HCT116 (cell line): ENCODE data around the gene FMN1. TPM values are rescaled to one million over a fixed set of nuclear protein-coding genes. Genes with fewer than 3 reads are reported as not detected.

Experiments
- ATAC-seq: fragments of 200-7000 bp; cut with Tn5 transposase; 2 replicates; pipeline ENCODE4 v1.9.1; 2020; ENCODE audit warnings: mild to moderate bottlenecking, moderate library complexity
- BruUV-seq: library from RNA; stranded (reverse); fragments of 400-500 nt; replicated peaks from 2 replicates; lab custom pipeline; 2021; lab: Mats Ljungman, UMichigan
- CTCF ChIA-PET: fragments of 300-600 bp; sonication (Branson Sonifier 250); formaldehyde crosslinking; loops from one replicate; lab custom pipeline; 2021; ENCODE audit warnings: antibody characterized with exemption; lab: Charles Lee
- POLR2A ChIA-PET: fragments of 300-600, 350-600 bp; sonication (Branson Sonifier 250); formaldehyde crosslinking; loops from one replicate; lab custom pipeline; 2021; ENCODE audit warnings: antibody characterized with exemption; lab: Charles Lee
- RAD21 ChIA-PET, 2 experiments: fragments of 300-600 bp; sonication (Branson Sonifier 250); formaldehyde crosslinking; loops; one replicate each; lab custom pipeline; 2023; ENCODE audit warnings: low total read pairs in 2 of 2; ENCODE audit not compliant: uncharacterized antibody in 2 of 2, unreplicated experiment in 2 of 2, low non-redundant PET in 1 of 2; lab: Charles Lee
- DNase-seq: peaks from one replicate; pipeline ENCODE4 v3.0.0-alpha.2; 2010; ENCODE audit warnings: low read depth, low spot score
- H2AFZ ChIP-seq: fragments of 200-600 bp; shearing (Covaris generic), sonication (generic); 2 replicates; pipeline ENCODE4 v1.6.1; 2017; ENCODE audit warnings: low read depth, mixed run types, mixed read lengths, antibody characterized with exemption, low read length; ENCODE audit not compliant: poor library complexity, severe bottlenecking
- H3K27ac ChIP-seq: 2 replicates; pipeline ENCODE4 v1.5.1; 2012; ENCODE audit warnings: low read depth, low read length
- H3K27me3 ChIP-seq: fragments of 200-600 bp; sonication (generic); 2 replicates; pipeline ENCODE4 v1.6.1; 2016; ENCODE audit warnings: mixed run types, low read length, mixed read lengths; ENCODE audit not compliant: insufficient read depth
- H3K36me3 ChIP-seq, 2 experiments: fragments of 200-500 bp in 1 of 2; fragments of 200-600 bp in 1 of 2; sonication (Bioruptor generic) in 1 of 2; sonication (generic) in 1 of 2; 2 replicates each; pipeline versions ENCODE4 v1.5.1 to v1.6.1; 2014 to 2016; ENCODE audit warnings: low read length in 2 of 2, inconsistent platforms in 1 of 2, mixed read lengths in 1 of 2, mixed run types in 1 of 2; ENCODE audit not compliant: insufficient read depth in 2 of 2, control insufficient read depth in 1 of 2
- H3K4me1 ChIP-seq, 2 experiments: fragments of 200-600 bp in 1 of 2; sonication (generic) in 1 of 2; 2 replicates each; pipeline versions ENCODE4 v1.5.1 to v1.6.1; 2012 to 2017; ENCODE audit warnings: low read length in 2 of 2, inconsistent platforms in 1 of 2, mild to moderate bottlenecking in 1 of 2, mixed read lengths in 1 of 2, mixed run types in 1 of 2, moderate library complexity in 1 of 2; ENCODE audit not compliant: insufficient read depth in 2 of 2, control insufficient read depth in 1 of 2
- H3K4me2 ChIP-seq: fragments of 200-600 bp; sonication (generic); 2 replicates; pipeline ENCODE4 v1.6.1; 2017; ENCODE audit warnings: mixed run types, low read length, mixed read lengths
- H3K4me3 ChIP-seq, 2 experiments: fragments of 200-600 bp in 1 of 2; sonication (generic) in 1 of 2; replicated peaks in 1 of 2; 2 replicates each; pipeline ENCODE4 v1.5.1; 2011 to 2016; ENCODE audit warnings: low read length in 2 of 2, control low read depth in 1 of 2, low read depth in 1 of 2, mild to moderate bottlenecking in 1 of 2, mixed read lengths in 1 of 2, mixed run types in 1 of 2
- H3K79me2 ChIP-seq: fragments of 200-600 bp; sonication (generic); 2 replicates; pipeline ENCODE4 v1.6.1; 2017; ENCODE audit warnings: mild to moderate bottlenecking, mixed run types, low read length, moderate library complexity, mixed read lengths; ENCODE audit not compliant: insufficient read depth
- H3K9ac ChIP-seq: fragments of 200-600 bp; sonication (generic); 2 replicates; pipeline ENCODE4 v1.6.1; 2016; ENCODE audit warnings: low read length, mixed read lengths
- H3K9me2 ChIP-seq: fragments of 200-600 bp; sonication (generic), shearing (Covaris generic); 2 replicates; pipeline ENCODE4 v1.6.1; 2017; ENCODE audit warnings: mixed run types, mild to moderate bottlenecking, moderate library complexity; ENCODE audit not compliant: insufficient read depth
- H3K9me3 ChIP-seq, 2 experiments: fragments of 200-500 bp in 1 of 2; fragments of 200-600 bp in 1 of 2; sonication (Bioruptor generic) in 1 of 2; sonication (generic) in 1 of 2; 2 replicates each; pipeline ENCODE4 v1.6.1; 2014 to 2017; ENCODE audit warnings: low read length in 2 of 2, mixed read lengths in 2 of 2, inconsistent platforms in 1 of 2, low read depth in 1 of 2, mild to moderate bottlenecking in 1 of 2, mixed run types in 1 of 2, moderate library complexity in 1 of 2; ENCODE audit not compliant: control insufficient read depth in 1 of 2, insufficient read depth in 1 of 2
- H4K20me1 ChIP-seq: fragments of 200-600 bp; sonication (generic), shearing (Covaris generic); 2 replicates; pipeline ENCODE4 v1.6.1; 2017; ENCODE audit warnings: mixed run types, mild to moderate bottlenecking, moderate library complexity; ENCODE audit not compliant: insufficient read depth
- CBX3 ChIP-seq: IDR thresholded peaks from 2 replicates; pipeline ENCODE4 v1.6.1; 2012; ENCODE audit warnings: low read depth
- EZH2 ChIP-seq: fragments of 200-600 bp; sonication (generic); IDR thresholded peaks from 2 replicates; pipeline ENCODE4 v1.6.1; 2017; ENCODE audit warnings: antibody characterized with exemption, mixed run types
- EZH2phosphoT487 ChIP-seq: fragments of 200-600 bp; IDR thresholded peaks from 2 replicates; pipeline ENCODE4 v1.6.1; 2018; ENCODE audit warnings: antibody characterized with exemption, borderline replicate concordance
- POLR2A ChIP-seq: IDR thresholded peaks from 2 replicates; pipeline ENCODE4 v1.7.0; 2011; ENCODE audit warnings: borderline replicate concordance; ENCODE audit not compliant: insufficient read depth, insufficient read length; ENCODE audit errors: extremely low read depth
- RAD21 ChIP-seq: IDR thresholded peaks from 2 replicates; pipeline ENCODE4 v1.6.1; 2012; ENCODE audit warnings: low read depth, mild to moderate bottlenecking
- SP1 ChIP-seq: IDR thresholded peaks from 2 replicates; pipeline ENCODE4 v1.6.1; 2012; ENCODE audit warnings: low read depth
- SRF ChIP-seq: IDR thresholded peaks from 2 replicates; pipeline ENCODE4 v1.6.1; 2012; ENCODE audit warnings: low read depth
- YY1 ChIP-seq: IDR thresholded peaks from 2 replicates; pipeline ENCODE4 v1.6.1; 2011; ENCODE audit warnings: low read length, low read depth, moderate library complexity, mild to moderate bottlenecking; ENCODE audit not compliant: insufficient replicate concordance; ENCODE audit errors: extremely low read depth
- ZFX ChIP-seq: fragments of 450-650 bp; IDR thresholded peaks from 2 replicates; pipeline ENCODE4 v1.6.1; 2017
- intact Hi-C: fragments of 100-400 bp; cut with micrococcal nuclease; formaldehyde crosslinking; loops from 2 replicates; pipeline ENCODE4 v1.10.0; 2022
- total RNA-seq: library from RNA; stranded (reverse); gene quantifications from one replicate; pipeline ENCODE4 v1.2.1, GENCODE V29; 2021; ENCODE audit not compliant: unreplicated experiment
- TF ChIP-seq, protein P1 (sequence below), 3 experiments: fragments of 200-600 bp in 1 of 3; sonication (generic) in 1 of 3; IDR thresholded peaks in 2 of 3; conservative IDR thresholded peaks in 1 of 3; 2 replicates each; pipeline ENCODE4 v1.5.1; 2012 to 2017; ENCODE audit warnings: low read depth in 2 of 3, low read length in 2 of 3, antibody characterized with exemption in 1 of 3, borderline replicate concordance in 1 of 3, control low read depth in 1 of 3, mild to moderate bottlenecking in 1 of 3, mixed read lengths in 1 of 3, mixed run types in 1 of 3, moderate library complexity in 1 of 3; ENCODE audit not compliant: insufficient read depth in 1 of 3
- TF ChIP-seq, protein P2 (sequence below): IDR thresholded peaks from 2 replicates; pipeline ENCODE4 v1.6.1; 2012
- TF ChIP-seq, protein P3 (sequence below): IDR thresholded peaks from 2 replicates; pipeline ENCODE4 v1.6.1; 2012; ENCODE audit warnings: low read depth

Gene FMN1
- total RNA-seq, 1 experiment from 2014 or later, result 0.39 TPM

DNA sequence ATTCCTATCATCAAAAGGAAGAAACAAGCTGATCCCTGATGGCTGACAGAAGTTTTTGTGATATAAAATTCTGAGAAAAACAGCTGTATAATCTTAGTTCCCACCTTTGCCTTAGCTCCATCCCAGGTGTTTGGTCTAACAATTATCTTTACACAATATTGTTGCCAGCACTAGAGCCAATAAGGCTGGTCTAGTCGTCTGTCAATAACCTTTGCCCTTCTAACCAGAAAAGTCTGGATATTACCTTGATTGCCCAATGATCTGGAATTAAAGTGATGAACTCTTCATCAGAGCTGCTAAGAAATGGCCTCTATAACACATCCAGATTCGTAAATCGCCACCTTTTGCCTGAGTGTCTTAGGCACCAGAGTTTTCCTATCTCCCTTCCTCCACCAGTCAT, 98.4 kb downstream of the FMN1 start:
- no TSS peak for BruUV-seq
- Histone ChIP-seq H3K36me3 (no peaks in the 10 kb centered on the region), H3K27me3 (no peaks in the 10 kb centered on the region)
- POLR2A ChIA-PET, result no interaction called here
- RAD21 ChIA-PET, result no interaction called here
- TF ChIP-seq EZH2phosphoT487 (no peak), YY1 (no peak), POLR2A (no peak), SRF (no peak), SP1 (no peak), EZH2 (no peak), CBX3 (no peak), ZFX (no peak), RAD21 (no peak)
- TF ChIP-seq, protein P1, sequence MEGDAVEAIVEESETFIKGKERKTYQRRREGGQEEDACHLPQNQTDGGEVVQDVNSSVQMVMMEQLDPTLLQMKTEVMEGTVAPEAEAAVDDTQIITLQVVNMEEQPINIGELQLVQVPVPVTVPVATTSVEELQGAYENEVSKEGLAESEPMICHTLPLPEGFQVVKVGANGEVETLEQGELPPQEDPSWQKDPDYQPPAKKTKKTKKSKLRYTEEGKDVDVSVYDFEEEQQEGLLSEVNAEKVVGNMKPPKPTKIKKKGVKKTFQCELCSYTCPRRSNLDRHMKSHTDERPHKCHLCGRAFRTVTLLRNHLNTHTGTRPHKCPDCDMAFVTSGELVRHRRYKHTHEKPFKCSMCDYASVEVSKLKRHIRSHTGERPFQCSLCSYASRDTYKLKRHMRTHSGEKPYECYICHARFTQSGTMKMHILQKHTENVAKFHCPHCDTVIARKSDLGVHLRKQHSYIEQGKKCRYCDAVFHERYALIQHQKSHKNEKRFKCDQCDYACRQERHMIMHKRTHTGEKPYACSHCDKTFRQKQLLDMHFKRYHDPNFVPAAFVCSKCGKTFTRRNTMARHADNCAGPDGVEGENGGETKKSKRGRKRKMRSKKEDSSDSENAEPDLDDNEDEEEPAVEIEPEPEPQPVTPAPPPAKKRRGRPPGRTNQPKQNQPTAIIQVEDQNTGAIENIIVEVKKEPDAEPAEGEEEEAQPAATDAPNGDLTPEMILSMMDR (IDR thresholded peaks at IDR 0.05 in 2 of 3, conservative IDR thresholded peaks at IDR 0.05 in 1 of 3; ENCODE audit: borderline replicate concordance in 1 of 3, insufficient read depth in 1 of 3, low read depth in 2 of 3, low read length in 2 of 3), result no peak
- TF ChIP-seq, protein P2, sequence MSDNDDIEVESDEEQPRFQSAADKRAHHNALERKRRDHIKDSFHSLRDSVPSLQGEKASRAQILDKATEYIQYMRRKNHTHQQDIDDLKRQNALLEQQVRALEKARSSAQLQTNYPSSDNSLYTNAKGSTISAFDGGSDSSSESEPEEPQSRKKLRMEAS, result no peak
- TF ChIP-seq, protein P3, sequence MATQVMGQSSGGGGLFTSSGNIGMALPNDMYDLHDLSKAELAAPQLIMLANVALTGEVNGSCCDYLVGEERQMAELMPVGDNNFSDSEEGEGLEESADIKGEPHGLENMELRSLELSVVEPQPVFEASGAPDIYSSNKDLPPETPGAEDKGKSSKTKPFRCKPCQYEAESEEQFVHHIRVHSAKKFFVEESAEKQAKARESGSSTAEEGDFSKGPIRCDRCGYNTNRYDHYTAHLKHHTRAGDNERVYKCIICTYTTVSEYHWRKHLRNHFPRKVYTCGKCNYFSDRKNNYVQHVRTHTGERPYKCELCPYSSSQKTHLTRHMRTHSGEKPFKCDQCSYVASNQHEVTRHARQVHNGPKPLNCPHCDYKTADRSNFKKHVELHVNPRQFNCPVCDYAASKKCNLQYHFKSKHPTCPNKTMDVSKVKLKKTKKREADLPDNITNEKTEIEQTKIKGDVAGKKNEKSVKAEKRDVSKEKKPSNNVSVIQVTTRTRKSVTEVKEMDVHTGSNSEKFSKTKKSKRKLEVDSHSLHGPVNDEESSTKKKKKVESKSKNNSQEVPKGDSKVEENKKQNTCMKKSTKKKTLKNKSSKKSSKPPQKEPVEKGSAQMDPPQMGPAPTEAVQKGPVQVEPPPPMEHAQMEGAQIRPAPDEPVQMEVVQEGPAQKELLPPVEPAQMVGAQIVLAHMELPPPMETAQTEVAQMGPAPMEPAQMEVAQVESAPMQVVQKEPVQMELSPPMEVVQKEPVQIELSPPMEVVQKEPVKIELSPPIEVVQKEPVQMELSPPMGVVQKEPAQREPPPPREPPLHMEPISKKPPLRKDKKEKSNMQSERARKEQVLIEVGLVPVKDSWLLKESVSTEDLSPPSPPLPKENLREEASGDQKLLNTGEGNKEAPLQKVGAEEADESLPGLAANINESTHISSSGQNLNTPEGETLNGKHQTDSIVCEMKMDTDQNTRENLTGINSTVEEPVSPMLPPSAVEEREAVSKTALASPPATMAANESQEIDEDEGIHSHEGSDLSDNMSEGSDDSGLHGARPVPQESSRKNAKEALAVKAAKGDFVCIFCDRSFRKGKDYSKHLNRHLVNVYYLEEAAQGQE, result no peak
- TF ChIP-seq, all 23 proteins: peak for 0
- no peaks in the 10 kb centered on the region for H3K79me2 ChIP-seq
- CTCF ChIA-PET, result interaction anchor here (1.5 kb wide), 1 partner anchor 10 kb away, joined by 7 read pairs; no protein-coding TSS in a partner anchor
- H3K9me3 ChIP-seq, result no peaks in the 10 kb centered on the region
- no peak overlapping the region for H3K27ac ChIP-seq
- H3K9me2 ChIP-seq, result no peaks in the 10 kb centered on the region
- no peak overlapping the region for H2AFZ ChIP-seq
- intact Hi-C loops, result loop anchor here (10.0 kb wide), 1 partner anchor 629 kb away; no protein-coding TSS in a partner anchor
- no peak overlapping the region for H3K4me3 ChIP-seq
- H3K4me2 ChIP-seq, result no peak overlapping the region
- ATAC-seq (no peak), DNase-seq (no peak)
- peaks cover 0 to 8% of the 10 kb centered on the region in 2 experiments; a peak in 2 of 4 replicates for H3K4me1 ChIP-seq
- no peak overlapping the region for H3K9ac ChIP-seq
- no peaks in the 10 kb centered on the region for H4K20me1 ChIP-seq
